Ectodermal cell (in vitro differentiated cells): ENCODE data around the gene PPY.
"Not testable (repeated sequence)": the region's sequence is repeated elsewhere in the genome, so short reads cannot be mapped to it uniquely, and the experiment has no call there.

Experiments used
- H3K27ac ChIP-seq: 2 replicates; pipeline ENCODE4 v1.7.0; 2013; ENCODE audit warnings: mild to moderate bottlenecking, low read depth, low read length; ENCODE audit not compliant: insufficient read depth, poor library complexity, severe bottlenecking
- H3K27me3 ChIP-seq: 2 replicates; pipeline ENCODE4 v1.7.0; 2013; ENCODE audit warnings: mild to moderate bottlenecking, low read length; ENCODE audit not compliant: insufficient read depth, control insufficient read depth, poor library complexity, severe bottlenecking
- H3K36me3 ChIP-seq: one replicate; pipeline ENCODE4 v1.7.0; 2013; ENCODE audit warnings: low read length; ENCODE audit not compliant: control insufficient read depth, insufficient read depth
- H3K4me1 ChIP-seq: one replicate; pipeline ENCODE4 v1.7.0; 2013; ENCODE audit warnings: low read length; ENCODE audit not compliant: control insufficient read depth, insufficient read depth
- H3K4me3 ChIP-seq: 2 replicates; pipeline ENCODE4 v1.7.0; 2013; ENCODE audit warnings: low read depth, low read length, control low read depth; ENCODE audit not compliant: insufficient read depth
- H3K9me3 ChIP-seq: 2 replicates; pipeline ENCODE4 v1.7.0; 2013; ENCODE audit warnings: mild to moderate bottlenecking, low read length, moderate library complexity; ENCODE audit not compliant: control insufficient read depth
- WGBS, 2 experiments: methylation state at CpG; one replicate each; pipeline ENCODE4 v1.1.7; 2013; ENCODE audit warnings: missing lambda C conversion rate in 2 of 2; 5-methylcytosine and 5-hydroxymethylcytosine counted together

PPY gene

GRCh38 chr17:43950554-43950953 lies 8.3 kb upstream of the PPY start:
- Histone ChIP-seq H3K9me3 (no peaks in the 10 kb centered on the region), H3K4me3 (no peak overlapping the region), H3K27ac (no peak overlapping the region), H3K27me3 (peaks cover 48% of the 10 kb centered on the region), H3K36me3 (no peaks in the 10 kb centered on the region), H3K4me1 (peaks cover 5% of the 10 kb centered on the region)
- 85 to 88% methylated on average over 2 of the region's 2 CpGs for WGBS, 2 experiments

GRCh38 chr17:43949781-43950180 lies 7.5 kb upstream of the PPY start:
- H3K9me3 ChIP-seq = no peaks in the 10 kb centered on the region
- 68 to 69% methylated on average over 4 of the region's 4 CpGs for WGBS, 2 experiments
- H3K27me3 ChIP-seq = peaks cover 46% of the 10 kb centered on the region
- no peak overlapping the region for H3K4me3 ChIP-seq
- no peak overlapping the region for H3K27ac ChIP-seq
- no peaks in the 10 kb centered on the region for H3K36me3 ChIP-seq
- peaks cover 5% of the 10 kb centered on the region for H3K4me1 ChIP-seq

- H3K27me3 ChIP-seq = peaks cover 16% of the 10 kb centered on the region
- no peaks in the 10 kb centered on the region for H3K36me3 ChIP-seq
- H3K9me3 ChIP-seq = no peaks in the 10 kb centered on the region
- no peak overlapping the region for H3K27ac ChIP-seq
- no peaks in the 10 kb centered on the region for H3K4me1 ChIP-seq
- 52 to 67% methylated on average over 3 to 4 of the region's 4 CpGs for WGBS, 2 experiments
- no peak overlapping the region for H3K4me3 ChIP-seq
Measured at GRCh38 chr17:43946781-43947180, 4.5 kb upstream of the PPY start.

- H3K4me1 ChIP-seq = no peaks in the 10 kb centered on the region
- no peaks in the 10 kb centered on the region for H3K9me3 ChIP-seq
- no peak overlapping the region for H3K27ac ChIP-seq
- H3K27me3 ChIP-seq = peaks cover 3% of the 10 kb centered on the region
- H3K36me3 ChIP-seq = no peaks in the 10 kb centered on the region
- no peak overlapping the region for H3K4me3 ChIP-seq
- WGBS, 2 experiments = 90 to 91% methylated on average over 12 of the region's 12 CpGs
Measured at GRCh38 chr17:43945074-43945829, 3.0 kb upstream of the PPY start.

- WGBS, 2 experiments = 62 to 65% methylated on average over 7 of the region's 7 CpGs
- H3K9me3 ChIP-seq = no peaks in the 10 kb centered on the region
- H3K4me3 ChIP-seq = no peak overlapping the region
- H3K27me3 ChIP-seq = peaks cover 8% of the 10 kb centered on the region
- H3K27ac ChIP-seq = no peak overlapping the region
- H3K4me1 ChIP-seq = peaks cover 13% of the 10 kb centered on the region
- no peaks in the 10 kb centered on the region for H3K36me3 ChIP-seq
Measured at GRCh38 chr17:43940630-43941029, 1.6 kb downstream of the PPY start.

GRCh38 chr17:43939886-43940285 lies 2.4 kb downstream of the PPY start:
- Histone ChIP-seq H3K27me3 (peaks cover 8% of the 10 kb centered on the region), H3K36me3 (no peaks in the 10 kb centered on the region), H3K4me1 (peaks cover 18% of the 10 kb centered on the region), H3K27ac (no peak overlapping the region), H3K4me3 (no peak overlapping the region), H3K9me3 (no peaks in the 10 kb centered on the region)
- WGBS, 2 experiments = 99 to 100% methylated on average over 5 of the region's 5 CpGs

GRCh38 chr17:43939452-43939851 lies 2.8 kb downstream of the PPY start:
- not testable (repeated sequence) for H3K27ac ChIP-seq, H3K27me3 ChIP-seq, H3K9me3 ChIP-seq, H3K36me3 ChIP-seq, H3K4me3 ChIP-seq
- 89 to 90% methylated on average over 3 of the region's 3 CpGs for WGBS, 2 experiments
- H3K4me1 ChIP-seq = peaks cover 18% of the 10 kb centered on the region

- Histone ChIP-seq H3K36me3 (no peaks in the 10 kb centered on the region), H3K9me3 (no peaks in the 10 kb centered on the region), H3K27me3 (peaks cover 8% of the 10 kb centered on the region), H3K4me3 (no peak overlapping the region), H3K4me1 (peaks cover 18% of the 10 kb centered on the region), H3K27ac (no peak overlapping the region)
- WGBS, 2 experiments = 78 to 88% methylated on average over 6 of the region's 6 CpGs
Measured at GRCh38 chr17:43938838-43939182, 3.5 kb downstream of the PPY start.

GRCh38 chr17:43936434-43936833 lies 5.8 kb downstream of the PPY start:
- H3K9me3 ChIP-seq = no peaks in the 10 kb centered on the region
- no peaks in the 10 kb centered on the region for H3K36me3 ChIP-seq
- H3K4me1 ChIP-seq = peaks cover 18% of the 10 kb centered on the region
- H3K27ac ChIP-seq = no peak overlapping the region
- peaks cover 8% of the 10 kb centered on the region for H3K27me3 ChIP-seq
- WGBS, 2 experiments = 93% methylated on average over 3 of the region's 3 CpGs
- no peak overlapping the region for H3K4me3 ChIP-seq

GRCh38 chr17:43935926-43936261 lies 6.4 kb downstream of the PPY start:
- WGBS, 2 experiments = 58 to 60% methylated on average over 6 of the region's 6 CpGs
- peaks cover 8% of the 10 kb centered on the region for H3K27me3 ChIP-seq

More at GRCh38 chr17:43935926-43936261, 6.4 kb downstream of the PPY start:
- H3K4me1 ChIP-seq = peaks cover 18% of the 10 kb centered on the region
- H3K9me3 ChIP-seq = no peaks in the 10 kb centered on the region
- H3K27ac ChIP-seq = no peak overlapping the region
- H3K36me3 ChIP-seq = no peaks in the 10 kb centered on the region
- H3K4me3 ChIP-seq = no peak overlapping the region
